Thyroid gland (tissue), 4 donors: ENCODE measurements around the gene EEF1AKMT3.

ENCODE experiments used
- POLR2A ChIP-seq, 2 donors: fragments of 450-650 bp; IDR thresholded peaks; one replicate each; pipeline ENCODE4 v1.6.1; 2017; ENCODE audit warnings: antibody characterized with exemption in 2 of 2, mild to moderate bottlenecking in 2 of 2, moderate library complexity in 1 of 2
- TF ChIP-seq, protein P1 (sequence below), 6 experiments: fragments of 200-600 bp in 3 of 6; fragments of 450-650 bp in 3 of 6; sonication (generic) in 3 of 6; IDR thresholded peaks; one replicate each; pipeline ENCODE4 v1.5.1; 2016 to 2019; ENCODE audit warnings: antibody characterized with exemption in 6 of 6, mild to moderate bottlenecking in 2 of 6, inconsistent platforms in 1 of 6, moderate library complexity in 1 of 6

DNA sequence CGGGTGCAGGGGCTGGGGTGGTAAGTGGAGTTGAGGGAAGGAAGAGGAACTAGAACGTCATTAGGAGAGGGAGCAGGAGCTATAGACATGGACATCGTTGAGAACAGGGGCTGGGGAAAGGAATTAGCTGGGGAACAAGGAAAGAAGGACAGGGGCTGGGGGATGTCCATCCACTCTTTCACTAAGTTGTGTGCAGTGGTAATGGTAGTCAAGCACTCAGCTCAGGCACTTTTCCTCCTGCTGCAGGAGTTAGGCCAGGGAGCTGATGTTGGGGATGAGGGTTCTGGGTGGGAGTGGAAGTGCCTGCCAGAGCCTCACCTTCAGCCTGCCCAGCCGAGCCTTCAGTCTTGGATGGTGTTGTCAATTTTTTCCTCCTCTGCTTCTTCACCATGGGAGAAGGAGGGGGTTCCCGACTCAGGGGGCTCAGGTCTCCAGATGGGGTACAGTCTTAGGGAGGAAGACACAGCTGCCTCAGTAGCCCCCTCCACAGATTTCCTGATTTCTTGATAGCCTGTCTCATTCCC is 43.0 kb upstream of the EEF1AKMT3 start:
- TF ChIP-seq, protein P1, sequence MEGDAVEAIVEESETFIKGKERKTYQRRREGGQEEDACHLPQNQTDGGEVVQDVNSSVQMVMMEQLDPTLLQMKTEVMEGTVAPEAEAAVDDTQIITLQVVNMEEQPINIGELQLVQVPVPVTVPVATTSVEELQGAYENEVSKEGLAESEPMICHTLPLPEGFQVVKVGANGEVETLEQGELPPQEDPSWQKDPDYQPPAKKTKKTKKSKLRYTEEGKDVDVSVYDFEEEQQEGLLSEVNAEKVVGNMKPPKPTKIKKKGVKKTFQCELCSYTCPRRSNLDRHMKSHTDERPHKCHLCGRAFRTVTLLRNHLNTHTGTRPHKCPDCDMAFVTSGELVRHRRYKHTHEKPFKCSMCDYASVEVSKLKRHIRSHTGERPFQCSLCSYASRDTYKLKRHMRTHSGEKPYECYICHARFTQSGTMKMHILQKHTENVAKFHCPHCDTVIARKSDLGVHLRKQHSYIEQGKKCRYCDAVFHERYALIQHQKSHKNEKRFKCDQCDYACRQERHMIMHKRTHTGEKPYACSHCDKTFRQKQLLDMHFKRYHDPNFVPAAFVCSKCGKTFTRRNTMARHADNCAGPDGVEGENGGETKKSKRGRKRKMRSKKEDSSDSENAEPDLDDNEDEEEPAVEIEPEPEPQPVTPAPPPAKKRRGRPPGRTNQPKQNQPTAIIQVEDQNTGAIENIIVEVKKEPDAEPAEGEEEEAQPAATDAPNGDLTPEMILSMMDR (IDR thresholded peaks at IDR 0.05), result no peak
- no peak for TF ChIP-seq POLR2A (IDR thresholded peaks at IDR 0.05)
